SH-SY5Y (cell line): ENCODE results near the gene RXFP2.

Source experiments
- GATA2 ChIP-seq: IDR thresholded peaks from 2 replicates; pipeline ENCODE4 v1.6.1; 2011; ENCODE audit warnings: mild to moderate bottlenecking, low read depth, low read length
- GATA3 ChIP-seq: IDR thresholded peaks from 2 replicates; pipeline ENCODE4 v1.6.1; 2011; ENCODE audit warnings: low read depth, mild to moderate bottlenecking, low read length, moderate library complexity

- TF ChIP-seq GATA2, result no peak
- TF ChIP-seq GATA3, result no peak
These were observed 64.0 kb downstream of the RXFP2 start for GRCh38 chr13:31803311-31803710.
